HAP-1 (cell line): ENCODE data around the gene ALDH3A2.
A peak's percentile ranks its signal among the peaks of the same experiment; 100 is the strongest.

Experiments used
- DNase-seq, 2 experiments: peaks; one replicate each; pipeline ENCODE4 v3.0.0-alpha.2; 2016 to 2020; ENCODE audit warnings: low spot score in 2 of 2
- H3K27me3 ChIP-seq: fragments of 250-450 bp; sonication (Bioruptor Pico); 2 replicates; pipeline ENCODE4 v1.5.1; 2020; ENCODE audit warnings: low read depth, mild to moderate bottlenecking, moderate library complexity
- H3K36me3 ChIP-seq: fragments of 250-450 bp; sonication (Bioruptor Pico); replicated peaks from 2 replicates; pipeline ENCODE4 v1.5.1; 2020; ENCODE audit warnings: mild to moderate bottlenecking
- H3K4me1 ChIP-seq: fragments of 250-450 bp; sonication (Bioruptor Pico); 2 replicates; pipeline ENCODE4 v1.5.1; 2020; ENCODE audit warnings: mild to moderate bottlenecking
- H3K4me3 ChIP-seq: fragments of 250-450 bp; sonication (Bioruptor Pico); 2 replicates; pipeline ENCODE4 v1.5.1; 2020; ENCODE audit warnings: mild to moderate bottlenecking, moderate library complexity
- H3K9me3 ChIP-seq: fragments of 250-450 bp; sonication (Bioruptor Pico); 2 replicates; pipeline ENCODE4 v1.5.1; 2020; ENCODE audit warnings: mild to moderate bottlenecking, moderate library complexity
- in situ Hi-C: fragments of 300-500 bp; cut with MboI; formaldehyde crosslinking; loops from 3 replicates; pipeline ENCODE4 v1.14.3; 2020; ENCODE audit warnings: low sequenced_read_pairs, inconsistent platforms, mixed read lengths

ALDH3A2 gene

DNA sequence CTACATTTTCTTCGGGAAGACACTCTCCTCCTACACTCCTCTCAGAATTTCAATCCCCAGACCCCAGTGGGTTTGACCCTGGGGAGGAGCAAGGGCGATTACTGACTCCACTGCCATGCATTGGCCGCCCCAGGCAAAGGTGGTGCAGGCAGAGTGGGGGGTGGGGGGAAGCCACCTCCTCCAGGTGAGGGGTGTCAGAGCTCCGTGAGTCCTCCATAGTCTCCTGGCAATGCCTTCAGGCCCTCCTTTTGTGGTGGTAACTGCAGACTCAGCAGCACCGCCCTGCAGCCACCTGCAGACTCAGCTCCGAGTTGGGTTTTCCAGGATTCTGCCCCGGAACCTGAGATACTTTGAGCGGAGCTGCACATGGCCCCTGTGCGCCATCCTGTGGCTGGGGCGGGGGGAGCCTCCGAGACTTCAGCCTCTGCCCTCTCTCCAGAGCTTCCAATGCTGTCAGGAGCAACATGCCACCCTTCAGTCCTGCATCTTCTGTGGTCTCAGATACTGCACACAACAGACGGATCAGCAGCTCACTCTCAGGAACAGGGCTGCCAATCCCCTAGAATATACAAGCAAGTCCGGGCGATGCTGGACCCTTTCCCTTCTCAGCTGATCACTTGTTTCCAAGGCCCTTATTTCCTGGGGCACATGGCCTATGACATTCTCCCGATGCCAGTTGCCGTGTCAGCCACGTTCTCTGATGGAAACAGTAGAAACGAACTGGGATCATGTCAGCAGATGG lies 70.2 kb downstream of the ALDH3A2 start:
- in situ Hi-C loops, result no loop called here
- Histone ChIP-seq H3K4me1 (no peaks in the 10 kb centered on the region), H3K27me3 (no peaks in the 10 kb centered on the region), H3K9me3 (no peaks in the 10 kb centered on the region), H3K36me3 (no peaks in the 10 kb centered on the region), H3K4me3 (no peak overlapping the region)
- peak in 1 of 2 experiments; percentile 55 for DNase-seq

DNA sequence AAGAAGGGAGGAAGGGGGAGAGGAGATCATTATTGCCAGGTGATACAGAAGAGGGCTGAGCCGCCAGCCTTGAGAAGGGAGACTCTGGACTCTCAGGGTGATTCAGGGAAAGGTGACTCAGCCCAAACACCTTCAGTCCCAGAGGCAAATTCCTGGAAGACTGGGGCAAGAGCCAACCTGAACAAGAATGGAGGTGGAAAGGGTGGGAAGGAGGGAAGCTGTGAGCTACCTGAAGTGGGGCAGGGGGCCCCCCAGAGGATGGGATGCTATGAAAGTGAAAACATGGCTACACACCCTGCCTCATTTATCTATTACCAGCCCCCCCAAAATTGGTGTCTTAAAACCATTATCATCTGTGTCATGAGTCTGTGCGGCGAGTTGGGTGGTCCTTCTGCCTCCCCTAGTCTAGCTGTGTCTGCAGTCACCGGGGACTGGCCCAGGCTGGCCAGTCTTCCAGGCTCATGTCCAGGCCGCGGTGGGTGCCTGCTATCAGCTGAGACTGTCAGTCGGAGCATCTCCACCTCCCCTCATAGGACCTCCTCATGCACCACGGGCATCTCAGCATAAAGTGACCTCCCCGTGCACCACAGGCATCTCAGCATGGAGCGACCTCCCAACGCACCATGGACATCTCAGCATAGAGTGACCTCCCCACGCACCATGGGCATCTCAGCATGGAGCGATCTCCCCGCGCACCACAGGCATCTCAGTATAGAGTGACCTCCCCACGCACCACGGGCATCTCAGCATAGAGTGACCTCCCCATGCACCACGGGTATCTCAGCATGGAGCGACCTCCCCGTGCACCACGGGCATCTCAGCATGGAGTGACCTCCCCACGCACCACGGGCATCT lies 71.0 kb downstream of the ALDH3A2 start:
- DNase-seq, result no peak
- H3K4me1 ChIP-seq, result no peaks in the 10 kb centered on the region
- H3K4me3 ChIP-seq, result no peak overlapping the region
- no peaks in the 10 kb centered on the region for H3K27me3 ChIP-seq
- no peaks in the 10 kb centered on the region for H3K9me3 ChIP-seq
- H3K36me3 ChIP-seq, result no peaks in the 10 kb centered on the region
- in situ Hi-C loops, result no loop called here

DNA sequence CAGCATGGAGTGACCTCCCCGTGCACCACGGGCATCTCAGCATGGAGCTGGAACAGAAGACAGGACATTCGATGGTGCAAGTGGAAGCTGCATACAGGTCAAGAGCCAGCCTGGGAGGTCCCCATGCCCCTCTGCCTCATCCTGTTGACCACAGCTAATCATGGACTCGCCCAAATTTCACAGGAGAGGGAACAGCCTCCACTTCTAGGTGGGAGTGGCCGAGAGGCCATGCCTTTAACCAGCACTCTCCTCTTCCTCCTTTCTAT lies 71.6 kb downstream of the ALDH3A2 start:
- no peaks in the 10 kb centered on the region for H3K27me3 ChIP-seq
- H3K4me1 ChIP-seq, result no peaks in the 10 kb centered on the region
- DNase-seq, result no peak
- no peaks in the 10 kb centered on the region for H3K36me3 ChIP-seq
- H3K9me3 ChIP-seq, result no peaks in the 10 kb centered on the region
- in situ Hi-C loops, result no loop called here
- no peak overlapping the region for H3K4me3 ChIP-seq

DNA sequence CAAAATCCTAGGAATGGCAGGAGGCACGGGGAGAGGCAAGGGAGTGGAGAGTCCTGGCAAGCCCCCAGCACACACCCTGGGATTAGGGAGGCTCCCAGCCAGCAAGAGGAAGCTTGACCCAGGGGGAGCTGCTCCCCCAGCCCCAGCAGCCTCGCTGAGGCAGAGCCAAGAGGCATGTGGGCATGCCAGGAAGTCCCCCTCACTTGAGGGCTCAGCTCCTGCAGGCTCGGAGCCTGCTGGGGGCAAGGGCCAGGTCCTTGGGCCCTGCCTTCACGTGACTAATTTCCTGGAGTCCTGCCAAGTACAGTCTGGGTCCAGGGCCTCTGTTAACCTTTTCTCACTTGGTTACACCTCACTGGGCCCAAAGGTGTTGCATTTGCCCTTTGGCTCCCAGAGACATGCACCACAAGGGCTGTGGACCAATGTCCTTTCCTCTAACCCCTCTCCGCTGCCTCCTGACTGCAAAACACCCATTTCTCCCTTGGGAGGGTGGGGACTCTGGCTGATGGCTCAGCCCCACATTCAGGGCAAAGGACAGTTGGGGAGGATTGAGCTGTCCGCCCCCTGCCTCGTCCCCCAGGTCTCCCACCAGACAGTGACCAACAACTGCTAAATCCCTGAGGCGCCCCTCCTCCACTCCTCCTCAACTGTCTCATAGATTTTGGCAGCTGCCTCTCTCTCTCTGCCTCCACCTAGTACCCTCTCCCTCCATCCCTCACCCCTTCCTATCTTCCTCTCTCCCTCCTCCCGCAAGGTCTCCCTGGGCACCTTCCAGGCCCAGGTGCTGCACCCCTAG lies 72.3 kb downstream of the ALDH3A2 start:
- Histone ChIP-seq H3K4me1 (no peaks in the 10 kb centered on the region), H3K36me3 (no peaks in the 10 kb centered on the region), H3K27me3 (no peaks in the 10 kb centered on the region), H3K4me3 (no peak overlapping the region), H3K9me3 (no peaks in the 10 kb centered on the region)
- no peak for DNase-seq
- in situ Hi-C loops, result no loop called here

DNA sequence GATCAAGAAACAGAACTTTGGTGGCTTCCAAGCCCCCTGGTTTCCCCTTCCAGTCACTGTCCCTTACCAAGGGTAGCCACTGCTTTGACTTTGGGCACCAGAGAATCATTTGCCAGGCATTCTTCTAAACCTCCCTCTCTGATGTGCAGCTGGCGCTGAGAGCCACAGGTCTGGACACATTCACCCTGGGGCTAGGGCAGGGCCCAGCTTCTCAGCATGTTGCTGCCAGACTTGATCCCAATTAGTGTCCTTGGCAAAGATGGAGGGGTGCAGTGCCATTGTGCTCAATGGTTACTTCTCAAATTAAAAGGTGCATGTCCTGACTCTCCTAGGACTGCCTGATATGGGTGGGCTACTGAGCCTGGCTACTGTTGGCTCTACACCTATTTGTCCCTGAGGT lies 75.4 kb downstream of the ALDH3A2 start:
- no peak for DNase-seq
- no peak overlapping the region for H3K4me3 ChIP-seq
- no peaks in the 10 kb centered on the region for H3K4me1 ChIP-seq
- in situ Hi-C loops, result no loop called here
- no peaks in the 10 kb centered on the region for H3K36me3 ChIP-seq
- H3K27me3 ChIP-seq, result no peaks in the 10 kb centered on the region
- no peaks in the 10 kb centered on the region for H3K9me3 ChIP-seq

DNA sequence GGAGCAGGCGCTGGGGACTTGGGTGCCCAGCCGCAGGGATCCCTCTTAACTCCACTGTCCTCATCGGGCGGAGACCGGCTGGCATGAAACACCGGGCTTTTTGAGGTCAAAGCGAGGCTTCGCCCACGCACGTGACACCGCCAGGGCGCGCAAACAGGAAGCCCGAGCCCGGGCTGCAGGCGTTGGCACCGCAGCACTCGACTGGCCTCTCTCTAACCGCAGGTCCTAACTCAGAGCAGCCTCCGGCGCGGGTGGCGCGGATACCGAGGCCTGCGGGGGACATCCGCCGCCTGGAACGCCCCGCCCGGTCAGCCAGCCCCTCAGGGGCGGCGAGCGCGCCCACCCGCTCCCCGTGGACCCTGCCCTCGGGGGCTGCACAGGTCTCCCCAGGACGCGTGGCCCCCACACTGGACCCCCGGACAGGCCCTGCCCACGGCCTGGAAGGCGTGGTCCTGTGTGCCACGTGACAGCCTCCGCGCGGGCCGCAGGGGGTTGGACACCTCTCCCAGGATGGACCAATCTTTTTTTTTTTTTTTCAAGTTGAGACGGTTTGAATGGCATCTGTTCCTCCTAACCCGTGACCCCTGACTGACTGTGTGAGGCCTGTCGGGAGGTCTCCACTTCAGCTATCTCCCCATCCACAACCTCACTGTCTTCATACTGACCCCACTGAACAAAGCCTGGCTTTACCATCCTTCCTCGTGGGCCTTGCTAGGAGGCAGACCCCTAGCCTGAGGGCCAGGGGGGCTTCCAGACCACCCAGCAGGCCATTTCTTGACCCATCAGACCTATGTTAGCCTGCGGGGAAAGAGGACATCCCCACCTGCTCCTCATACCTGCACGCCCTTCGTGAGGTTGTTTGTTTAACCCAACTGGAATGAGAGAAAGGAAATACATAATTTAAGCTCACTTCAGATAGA lies 76.2 kb downstream of the ALDH3A2 start:
- DNase-seq, result no peak
- H3K4me3 ChIP-seq, result no peak overlapping the region
- no peaks in the 10 kb centered on the region for H3K36me3 ChIP-seq
- H3K9me3 ChIP-seq, result no peaks in the 10 kb centered on the region
- in situ Hi-C loops, result no loop called here
- H3K27me3 ChIP-seq, result no peaks in the 10 kb centered on the region
- H3K4me1 ChIP-seq, result no peaks in the 10 kb centered on the region

DNA sequence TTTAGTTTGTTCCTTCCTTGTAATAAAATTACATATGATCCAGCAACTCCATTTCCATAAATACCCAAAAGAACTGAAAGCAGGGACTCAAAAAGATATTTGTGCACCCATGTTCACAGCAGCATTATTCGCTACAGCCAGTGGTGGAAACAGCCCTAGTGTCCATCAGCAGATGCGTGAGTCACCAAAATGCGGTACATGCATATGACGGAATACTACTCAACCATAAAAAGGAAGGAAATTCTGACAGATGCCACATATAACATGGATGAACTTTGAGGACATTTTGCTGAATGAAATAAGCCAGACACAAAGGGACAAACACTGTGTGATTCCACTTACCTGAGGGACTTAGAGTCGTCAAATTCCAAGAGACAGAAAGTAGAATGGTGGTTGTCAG lies 76.9 kb downstream of the ALDH3A2 start:
- Histone ChIP-seq H3K9me3 (no peaks in the 10 kb centered on the region), H3K27me3 (no peaks in the 10 kb centered on the region), H3K36me3 (no peaks in the 10 kb centered on the region), H3K4me1 (no peaks in the 10 kb centered on the region), H3K4me3 (no peak overlapping the region)
- in situ Hi-C loops, result no loop called here
- no peak for DNase-seq

DNA sequence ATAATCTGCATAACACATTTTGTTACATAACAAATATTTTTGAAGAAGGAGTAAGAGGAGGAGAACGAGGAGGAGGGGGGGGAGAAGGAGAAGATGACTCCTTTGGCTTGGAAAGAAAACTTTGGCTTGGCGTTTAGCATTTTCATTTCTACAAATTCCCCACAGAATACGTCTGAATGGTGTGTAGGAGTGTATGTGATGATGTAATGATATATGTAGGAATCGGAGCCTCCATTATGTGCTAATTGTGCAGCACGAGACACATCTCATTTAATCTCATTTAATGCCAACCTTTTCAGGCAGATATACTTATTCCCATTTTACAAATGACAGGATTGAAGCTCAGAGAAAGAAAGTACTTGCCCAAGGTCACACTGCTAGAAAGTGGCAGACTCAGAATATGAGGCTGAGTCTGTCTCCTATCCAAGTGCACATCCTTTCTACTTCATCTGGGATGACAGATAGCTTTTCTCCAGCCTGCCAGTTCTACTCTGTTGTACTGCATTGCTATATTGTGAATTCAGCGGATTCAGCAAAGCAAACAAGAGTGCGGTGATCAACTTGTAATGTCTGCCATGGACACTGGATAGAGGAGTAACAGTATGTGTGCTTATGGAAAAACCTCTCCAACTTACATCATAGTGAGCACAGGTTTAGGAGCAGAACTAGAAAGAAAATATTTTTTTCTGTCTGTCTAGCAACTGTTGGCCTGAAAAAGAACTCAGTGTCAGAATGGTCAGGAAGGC lies 78.3 kb downstream of the ALDH3A2 start:
- H3K4me1 ChIP-seq, result no peaks in the 10 kb centered on the region
- H3K27me3 ChIP-seq, result no peaks in the 10 kb centered on the region
- DNase-seq, result no peak
- in situ Hi-C loops, result no loop called here
- no peaks in the 10 kb centered on the region for H3K36me3 ChIP-seq
- no peak overlapping the region for H3K4me3 ChIP-seq
- no peaks in the 10 kb centered on the region for H3K9me3 ChIP-seq
